GM18858 (cell line): ENCODE data around the gene SLCO6A1.
"Not testable (repeated sequence)": the region's sequence is repeated elsewhere in the genome, so short reads cannot be mapped to it uniquely, and the experiment has no call there.

ENCODE experiments used
- ATAC-seq: cut with Tn5 transposase; IDR thresholded peaks from one replicate; pipeline ENCODE4 v1.9.1; 2021; ENCODE audit not compliant: unreplicated experiment

SLCO6A1 gene, protein sequence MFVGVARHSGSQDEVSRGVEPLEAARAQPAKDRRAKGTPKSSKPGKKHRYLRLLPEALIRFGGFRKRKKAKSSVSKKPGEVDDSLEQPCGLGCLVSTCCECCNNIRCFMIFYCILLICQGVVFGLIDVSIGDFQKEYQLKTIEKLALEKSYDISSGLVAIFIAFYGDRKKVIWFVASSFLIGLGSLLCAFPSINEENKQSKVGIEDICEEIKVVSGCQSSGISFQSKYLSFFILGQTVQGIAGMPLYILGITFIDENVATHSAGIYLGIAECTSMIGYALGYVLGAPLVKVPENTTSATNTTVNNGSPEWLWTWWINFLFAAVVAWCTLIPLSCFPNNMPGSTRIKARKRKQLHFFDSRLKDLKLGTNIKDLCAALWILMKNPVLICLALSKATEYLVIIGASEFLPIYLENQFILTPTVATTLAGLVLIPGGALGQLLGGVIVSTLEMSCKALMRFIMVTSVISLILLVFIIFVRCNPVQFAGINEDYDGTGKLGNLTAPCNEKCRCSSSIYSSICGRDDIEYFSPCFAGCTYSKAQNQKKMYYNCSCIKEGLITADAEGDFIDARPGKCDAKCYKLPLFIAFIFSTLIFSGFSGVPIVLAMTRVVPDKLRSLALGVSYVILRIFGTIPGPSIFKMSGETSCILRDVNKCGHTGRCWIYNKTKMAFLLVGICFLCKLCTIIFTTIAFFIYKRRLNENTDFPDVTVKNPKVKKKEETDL

DNA sequence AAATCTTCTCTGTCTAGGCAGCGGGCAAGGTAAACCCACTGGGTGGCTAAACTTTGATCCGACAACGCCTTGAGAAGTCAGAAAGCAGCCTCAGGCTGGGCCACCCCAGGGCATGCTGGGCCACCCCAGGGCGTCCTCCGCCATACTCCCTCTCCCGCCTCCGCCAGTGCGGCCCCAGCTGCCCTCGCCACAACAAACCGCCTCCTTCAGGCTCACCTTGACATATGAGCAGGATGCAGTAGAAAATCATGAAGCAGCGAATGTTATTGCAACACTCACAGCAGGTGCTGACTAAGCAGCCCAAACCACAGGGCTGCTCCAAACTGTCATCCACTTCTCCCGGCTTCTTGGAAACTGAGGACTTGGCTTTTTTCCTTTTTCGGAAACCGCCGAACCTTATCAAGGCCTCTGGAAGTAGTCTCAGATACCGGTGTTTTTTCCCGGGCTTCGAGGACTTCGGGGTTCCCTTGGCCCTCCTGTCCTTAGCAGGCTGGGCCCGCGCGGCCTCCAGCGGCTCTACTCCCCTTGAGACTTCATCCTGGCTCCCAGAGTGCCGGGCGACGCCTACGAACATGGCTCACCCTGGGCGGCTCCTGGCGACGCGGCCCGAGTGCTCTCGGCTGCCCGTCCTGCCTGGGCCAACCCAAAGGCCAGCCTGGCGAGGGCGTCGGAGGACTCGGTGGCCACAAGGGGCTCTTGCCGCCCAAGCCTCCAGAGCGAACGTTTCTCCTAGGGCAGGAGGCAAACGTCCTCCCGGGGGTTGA, at the start of gene SLCO6A1:
SLCO6A1 (minus strand) TSS at position 731 of the 764 bp plus-strand sequence; CDS start at position 574, 157 bp downstream.
- no peak for ATAC-seq

DNA sequence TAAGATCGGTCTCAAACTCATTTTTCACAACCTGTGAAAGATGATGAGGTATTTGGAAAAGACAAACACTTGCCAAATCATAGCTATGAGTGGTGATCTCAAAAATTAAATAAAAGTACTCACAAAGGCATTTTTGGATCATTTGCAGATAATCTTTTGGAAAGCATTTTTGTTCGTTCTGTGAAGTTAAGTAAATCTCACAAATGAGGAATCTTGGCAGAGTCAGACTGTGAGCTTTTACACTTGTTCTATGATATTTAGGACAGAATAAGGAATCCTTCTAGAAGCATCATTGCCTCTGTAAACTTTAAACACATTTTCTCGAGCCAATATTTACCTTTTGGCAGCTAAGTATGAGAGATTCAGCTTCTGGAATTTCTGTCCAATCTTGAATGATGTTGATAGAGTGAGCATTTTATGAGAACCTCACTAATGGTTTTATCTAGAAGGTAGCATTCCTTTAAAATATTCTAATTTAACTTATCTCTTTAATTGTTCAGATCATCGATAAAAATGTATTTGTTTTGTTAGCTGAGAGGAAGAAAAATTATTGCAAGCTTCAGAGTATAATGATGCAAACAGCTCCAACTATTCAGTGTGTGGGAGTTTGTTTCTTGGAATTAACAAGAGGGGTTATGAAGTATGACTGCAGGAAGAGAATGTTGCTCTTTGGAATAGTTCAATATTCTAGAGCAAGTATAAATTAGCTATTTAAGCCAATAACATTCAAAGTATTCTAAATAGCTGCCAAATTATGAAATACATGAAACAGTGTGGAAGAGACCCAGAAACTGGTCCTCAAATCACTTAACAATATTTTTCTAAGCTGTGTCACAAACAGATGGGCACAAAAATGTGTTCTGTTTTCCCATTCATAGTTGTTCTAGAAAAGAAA, 48.6 kb upstream of the SLCO6A1 start:
- ATAC-seq = no peak

DNA sequence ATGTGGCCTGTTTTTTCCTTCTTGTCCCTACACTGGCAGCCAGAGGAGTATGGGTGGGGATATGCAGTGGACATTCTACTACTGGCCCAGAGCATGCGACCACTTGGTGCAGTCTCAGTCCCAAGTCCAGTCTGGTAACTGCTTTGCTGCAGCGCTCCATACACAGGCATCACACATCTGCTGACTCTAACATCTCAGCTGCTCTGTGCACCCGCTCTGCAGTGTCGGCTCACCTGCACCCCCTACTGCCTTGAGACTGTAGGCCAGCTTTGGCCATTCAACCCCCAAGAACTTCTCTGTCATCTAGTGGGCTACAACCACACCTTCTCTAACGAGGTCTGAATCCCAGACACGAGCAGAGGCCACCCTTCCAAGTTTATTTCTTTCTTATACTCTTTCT, 46.4 kb upstream of the SLCO6A1 start:
- ATAC-seq = peak; percentile 60

DNA sequence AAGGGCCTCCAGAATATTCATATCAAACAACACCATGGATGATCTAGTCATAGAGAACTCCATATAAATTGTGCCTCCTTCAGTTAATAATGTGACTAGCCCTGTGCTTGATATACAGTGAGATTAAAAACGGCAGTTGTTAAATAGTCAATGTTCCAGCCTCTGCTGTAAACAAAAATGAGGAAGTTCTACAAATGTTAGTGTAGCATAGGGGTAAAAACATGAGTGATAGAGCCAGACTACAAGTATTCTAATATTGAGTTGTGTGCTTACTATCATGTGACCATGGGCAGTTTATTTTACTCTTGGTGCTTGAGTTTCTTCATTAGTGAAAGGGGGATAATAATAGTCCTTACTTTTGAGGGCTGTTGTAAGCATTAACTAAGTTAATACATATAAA, 43.3 kb upstream of the SLCO6A1 start:
- ATAC-seq = no peak

DNA sequence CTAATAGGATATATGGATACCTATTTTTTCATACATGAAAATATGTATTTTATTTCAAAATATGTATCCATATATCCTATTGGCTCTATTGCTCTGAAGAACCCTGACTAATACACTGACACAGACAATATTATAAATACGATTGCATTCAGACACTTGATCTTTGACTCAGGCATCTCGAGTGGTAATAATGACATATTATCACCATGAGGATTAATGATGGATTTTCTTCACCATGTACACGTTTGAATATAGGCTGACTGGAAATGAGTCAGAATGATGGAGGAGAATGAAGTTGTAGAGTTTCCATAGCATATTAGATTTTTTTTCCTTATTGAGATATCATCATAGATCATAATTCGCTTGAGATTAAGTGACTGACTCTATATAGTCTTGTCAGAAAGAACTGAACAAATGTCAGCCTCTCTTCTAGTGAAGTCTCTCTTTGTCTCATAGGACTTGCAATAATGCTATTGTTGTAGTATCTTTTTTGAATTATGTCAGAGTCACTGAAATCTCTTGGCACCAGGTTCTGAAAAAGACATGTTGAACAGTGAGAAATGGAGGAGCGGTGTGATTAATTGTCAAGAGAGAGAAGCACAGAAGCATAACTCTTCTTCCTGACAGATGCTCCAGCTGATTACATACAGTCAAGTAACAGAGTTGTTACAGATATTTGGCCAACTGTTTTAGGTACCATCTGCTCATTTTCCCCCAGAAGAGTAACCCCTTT, 41.4 kb upstream of the SLCO6A1 start:
- no peak for ATAC-seq

DNA sequence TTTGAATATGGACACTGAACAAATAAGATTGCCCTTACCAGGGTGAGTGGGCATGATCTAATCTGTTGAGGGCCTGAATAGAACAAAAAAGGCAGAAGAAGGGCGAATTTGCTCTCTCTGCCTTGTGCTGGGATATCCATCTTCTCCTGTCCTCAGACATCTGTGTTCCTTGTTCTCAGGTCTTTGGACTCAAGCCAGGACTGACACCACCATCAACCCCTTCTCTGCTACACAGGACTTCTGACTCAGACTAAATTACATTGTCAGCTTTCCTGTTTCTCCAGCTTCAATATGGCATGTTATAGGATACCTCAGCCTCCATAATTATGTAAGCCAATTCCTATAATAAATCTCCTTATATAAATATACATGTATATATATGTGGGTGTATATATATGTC, 40.8 kb upstream of the SLCO6A1 start:
- no peak for ATAC-seq

DNA sequence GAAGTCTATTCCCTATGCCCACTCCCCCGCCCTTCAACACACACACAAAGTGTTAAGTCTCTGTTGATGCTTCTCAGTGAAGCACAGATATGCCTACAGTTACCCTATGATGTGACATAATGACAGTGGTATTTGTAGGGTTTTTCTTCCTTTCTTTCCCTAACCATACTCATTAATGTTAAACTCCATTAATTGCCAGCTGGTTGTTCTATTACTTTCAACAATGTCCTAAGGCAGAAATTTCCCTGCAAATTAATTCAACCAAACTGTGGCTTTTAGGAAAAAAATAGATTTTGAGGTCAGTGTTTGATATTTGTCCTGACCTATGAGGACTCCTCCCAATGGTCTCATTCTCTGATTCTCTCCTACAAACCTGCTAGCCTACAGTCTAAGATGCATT, 38.2 kb upstream of the SLCO6A1 start:
- no peak for ATAC-seq

DNA sequence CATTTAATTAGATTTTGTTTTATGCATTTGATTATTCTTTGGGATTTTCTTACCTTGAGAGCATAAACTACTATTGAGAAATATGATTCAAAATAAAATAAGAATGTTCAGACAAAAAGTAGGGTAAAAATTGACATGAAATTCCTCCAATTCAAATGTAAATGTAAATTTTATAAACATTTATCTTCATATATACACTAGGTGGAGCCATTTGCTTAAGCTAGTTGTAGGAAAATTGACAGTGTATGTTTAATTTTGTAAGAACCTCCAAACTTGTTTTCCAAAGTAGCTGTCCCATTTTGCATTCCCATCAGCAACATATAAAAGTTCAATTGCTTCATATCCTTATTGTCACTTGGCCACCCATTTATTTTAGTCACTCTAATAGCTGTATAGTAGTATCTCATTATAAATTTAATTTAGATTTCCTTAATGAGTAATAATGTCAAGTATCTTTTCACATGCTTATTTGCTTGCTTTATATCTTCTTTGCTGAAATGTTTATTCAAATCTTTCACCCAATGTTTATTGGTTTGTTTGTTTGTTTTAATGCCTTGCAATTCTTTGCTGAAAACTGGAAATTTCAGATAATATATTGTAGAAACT, 37.6 kb upstream of the SLCO6A1 start:
- ATAC-seq = no peak

DNA sequence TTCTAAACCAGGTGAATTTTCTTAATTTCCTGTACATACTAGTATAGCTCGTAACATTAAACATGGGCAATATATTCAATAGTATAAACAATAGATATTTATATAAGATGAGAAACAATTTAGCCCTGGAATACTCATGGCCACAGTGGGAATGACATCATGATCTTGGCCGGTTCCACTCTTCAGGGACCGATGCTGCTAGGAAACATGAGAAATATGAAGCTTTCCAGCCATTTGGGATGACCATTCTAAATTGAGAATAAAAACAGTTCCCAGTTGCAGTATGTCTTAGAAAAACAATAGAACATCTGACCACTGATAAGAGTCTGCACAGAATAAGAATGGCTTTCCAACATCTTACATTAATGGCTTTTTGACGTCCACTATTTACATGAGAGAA, 33.3 kb upstream of the SLCO6A1 start:
- no peak for ATAC-seq

DNA sequence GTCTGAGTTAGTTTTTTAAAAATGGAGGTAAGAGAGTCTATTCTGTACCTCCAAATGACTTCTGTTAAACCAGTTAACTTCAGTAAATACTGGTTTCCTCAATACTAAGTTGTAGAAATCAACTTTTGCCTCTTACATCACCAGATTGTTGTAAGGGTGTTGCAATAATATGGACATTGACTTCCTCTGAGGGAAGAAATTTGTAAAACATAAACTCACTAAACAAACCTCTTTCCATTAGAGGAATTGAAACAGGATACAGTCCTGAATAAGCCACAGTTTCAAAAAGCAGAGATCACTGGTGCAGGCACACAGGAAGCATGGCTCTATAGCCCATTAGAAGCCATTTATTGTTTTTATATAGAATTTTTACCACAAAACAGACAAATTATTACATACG, 32.7 kb upstream of the SLCO6A1 start:
- ATAC-seq = peak; percentile 74

DNA sequence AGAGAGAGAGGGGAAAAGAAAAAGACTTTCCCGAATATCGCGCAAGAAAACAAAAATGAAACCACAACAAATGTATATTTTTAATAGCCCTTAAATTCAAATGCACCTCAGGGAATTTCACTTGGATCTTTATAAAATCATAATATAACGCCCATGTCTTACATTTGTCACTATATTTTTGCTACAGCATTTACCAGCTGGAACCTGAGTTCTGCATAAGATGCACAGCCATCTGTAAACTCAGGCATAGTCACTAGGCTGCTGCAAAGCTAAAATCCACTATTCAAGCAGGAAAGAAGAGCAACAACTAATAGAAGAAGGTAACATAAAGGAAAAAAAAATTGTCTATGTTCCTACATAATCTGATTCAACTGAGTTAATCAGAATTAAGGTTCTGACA, 30.6 kb upstream of the SLCO6A1 start:
- ATAC-seq = no peak

DNA sequence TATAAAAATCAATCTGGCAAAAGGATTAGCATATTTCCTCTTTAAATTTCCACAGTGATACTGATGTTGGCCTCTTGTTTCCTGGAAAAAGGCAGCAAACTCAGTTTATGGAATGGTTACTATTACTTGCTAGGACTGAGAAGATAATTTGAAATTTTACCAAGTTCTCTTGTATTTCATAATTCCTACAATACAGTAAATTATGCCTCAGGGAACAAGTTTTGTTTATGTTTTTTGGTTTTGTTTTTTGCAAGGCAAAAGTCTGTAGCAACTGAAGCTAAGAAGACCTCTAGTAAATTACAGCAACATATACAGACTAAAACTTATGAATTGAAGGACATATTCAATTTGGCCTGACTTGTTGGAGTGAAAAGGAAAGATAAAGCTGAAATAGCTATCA, 30.2 kb upstream of the SLCO6A1 start:
- no peak for ATAC-seq

DNA sequence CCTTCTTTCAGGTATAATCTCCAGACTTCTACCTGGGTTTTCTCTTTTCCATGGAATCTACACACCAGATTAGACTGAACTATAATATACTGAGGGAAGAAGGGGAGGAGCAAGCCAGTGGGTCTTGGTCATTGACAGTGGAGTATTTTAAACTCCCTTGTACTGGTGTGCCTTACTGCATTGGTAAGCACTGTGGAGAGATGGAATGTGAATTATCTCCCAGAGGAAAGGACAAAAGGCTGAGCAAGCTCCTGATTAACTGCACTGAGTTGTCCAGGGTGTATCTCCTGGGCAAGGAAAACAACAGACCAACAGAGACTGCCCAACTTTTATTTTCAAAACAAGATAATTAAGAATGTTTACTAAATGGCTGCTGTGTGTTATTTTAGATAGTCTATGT, 29.8 kb upstream of the SLCO6A1 start:
- ATAC-seq = no peak

DNA sequence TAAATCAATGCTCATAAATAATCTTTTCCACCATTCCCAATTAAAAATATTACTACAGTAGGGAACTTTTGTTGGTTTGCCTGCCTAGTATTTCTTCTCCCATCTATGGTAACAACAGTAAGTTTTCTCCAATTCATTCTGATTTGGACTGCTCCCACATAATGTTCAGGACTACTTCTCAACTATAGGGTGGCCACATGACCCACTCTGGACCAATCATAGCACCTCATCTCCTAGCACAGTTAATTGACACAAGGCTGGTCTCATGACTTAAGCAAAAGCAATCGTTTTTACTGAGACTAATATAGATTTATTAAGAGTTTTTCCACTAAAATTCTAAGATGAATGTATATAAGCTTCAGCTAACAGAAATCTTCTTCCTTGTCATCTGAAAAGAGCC, 28.7 kb upstream of the SLCO6A1 start:
- ATAC-seq = no peak

DNA sequence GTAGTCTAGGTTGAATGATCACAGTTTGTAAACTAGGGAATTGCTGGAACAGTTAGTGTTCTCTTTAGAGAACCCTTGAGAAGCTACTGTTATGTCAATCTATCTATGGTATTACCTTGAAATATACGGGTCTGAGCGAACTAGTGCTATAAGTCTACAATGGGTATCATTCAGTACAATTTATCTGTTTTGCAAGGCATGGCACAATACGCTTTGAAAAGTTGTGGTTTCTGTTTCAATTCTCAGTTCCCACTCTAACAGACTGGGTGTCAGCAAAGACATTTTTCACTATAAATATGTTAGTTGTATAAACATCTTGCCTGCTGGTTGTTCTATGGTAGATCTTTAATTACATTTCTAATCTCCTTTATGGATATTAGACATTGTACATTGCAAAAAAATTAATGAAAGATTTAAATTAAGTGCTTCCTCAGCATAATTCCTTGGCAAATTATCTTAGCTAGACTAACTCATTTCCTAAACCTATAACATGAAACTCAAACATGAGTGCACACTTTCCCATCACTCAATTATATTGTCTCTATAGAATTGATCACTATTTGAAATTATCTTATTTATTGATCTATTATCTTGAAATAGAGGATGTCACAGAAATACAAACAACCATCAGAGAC, 24.9 kb upstream of the SLCO6A1 start:
- peak; percentile 99 for ATAC-seq

DNA sequence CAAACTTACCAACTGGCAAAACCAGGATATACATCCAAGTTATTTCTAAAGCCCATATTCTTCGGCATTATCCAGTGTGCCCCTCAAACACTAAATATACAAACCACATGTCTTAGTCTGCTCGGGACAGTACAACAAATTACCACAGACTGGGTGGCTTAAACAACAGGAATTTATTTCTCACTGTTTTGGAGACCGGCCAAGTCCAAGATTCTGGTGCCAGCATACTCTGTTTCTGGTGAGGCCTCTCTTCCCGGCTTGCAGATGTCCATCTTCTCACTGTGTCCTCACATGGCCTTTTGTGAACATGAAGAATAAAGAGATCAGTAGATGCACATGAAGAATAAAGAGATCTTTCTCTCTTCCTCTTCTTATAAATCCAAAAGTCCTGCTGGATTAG, 12.9 kb upstream of the SLCO6A1 start:
- ATAC-seq = no peak

DNA sequence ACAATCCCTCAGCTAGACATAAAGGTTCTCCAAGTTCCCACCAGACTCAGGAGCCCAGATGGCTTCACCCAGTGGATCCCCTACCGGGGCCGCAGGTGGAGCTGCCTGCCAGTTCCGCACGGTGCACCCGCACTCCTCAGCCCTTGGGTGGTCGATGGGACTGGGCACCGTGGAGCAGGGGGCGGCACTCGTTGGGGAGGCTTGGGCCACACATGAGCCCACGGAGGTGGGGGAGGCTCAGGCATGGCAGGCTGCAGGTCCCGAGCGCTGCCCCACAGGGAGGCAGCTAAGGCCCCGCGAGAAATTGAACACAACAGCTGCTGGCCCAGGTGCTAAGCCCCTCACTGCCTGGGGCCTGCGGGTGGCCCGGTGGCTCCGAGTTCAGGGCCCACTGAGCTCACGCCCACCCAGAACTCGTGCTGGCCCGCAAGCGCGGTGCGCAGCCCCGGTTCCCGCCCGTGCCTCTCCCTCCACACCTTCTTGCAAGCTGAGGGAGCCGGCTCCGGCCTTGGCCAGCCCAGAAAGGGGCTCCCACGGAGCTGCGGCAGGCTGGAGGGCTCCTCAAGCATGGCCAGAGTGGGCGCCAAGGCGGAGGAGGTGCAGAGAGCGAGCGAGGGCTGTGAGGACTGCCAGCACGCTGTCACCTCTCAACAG, 7.4 kb downstream of the SLCO6A1 start:
- ATAC-seq = not testable (repeated sequence)

DNA sequence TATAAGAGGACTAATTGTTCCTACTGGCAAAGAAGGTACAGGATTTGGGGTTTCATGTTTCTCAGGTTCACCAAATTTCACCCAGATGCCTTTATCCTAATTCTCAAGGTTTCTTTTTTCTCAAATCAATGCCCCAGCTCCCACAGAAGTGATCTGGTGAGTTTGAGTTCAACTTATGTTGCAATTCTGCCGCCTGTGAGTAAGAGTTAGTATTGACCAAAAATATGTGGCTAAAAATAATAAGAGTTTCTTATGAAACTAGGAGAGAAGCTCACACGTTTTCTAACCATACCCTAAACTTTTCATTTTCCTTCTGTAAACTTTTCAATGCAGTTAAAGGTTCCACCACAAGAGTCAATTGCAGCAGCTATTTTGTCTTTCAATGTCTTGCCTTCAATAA, 15.1 kb downstream of the SLCO6A1 start:
- no peak for ATAC-seq
